ENCODE results near the gene SNX12.

GRCh38 chrX:71107245-71107644 lies 39.1 kb upstream of the SNX12 start:
- TF ChIP-seq POLR2A (IDR thresholded peaks at IDR 0.05) (no peak), CTCF (IDR thresholded peaks at IDR 0.05) (no peak)

Measured in thyroid gland (tissue), 4 donors.